ENCODE measurements around the gene AKAP7. TPM values are rescaled to one million over a fixed set of nuclear protein-coding genes. Genes with fewer than 3 reads are reported as not detected.
"Not testable (repeated sequence)": the region's sequence is repeated elsewhere in the genome, so short reads cannot be mapped to it uniquely, and the experiment has no call there.

Gene AKAP7
- polyA plus RNA-seq, 1 of the 3 experiments (the other 2 are of a cell fraction) = 0.58 TPM

DNA sequence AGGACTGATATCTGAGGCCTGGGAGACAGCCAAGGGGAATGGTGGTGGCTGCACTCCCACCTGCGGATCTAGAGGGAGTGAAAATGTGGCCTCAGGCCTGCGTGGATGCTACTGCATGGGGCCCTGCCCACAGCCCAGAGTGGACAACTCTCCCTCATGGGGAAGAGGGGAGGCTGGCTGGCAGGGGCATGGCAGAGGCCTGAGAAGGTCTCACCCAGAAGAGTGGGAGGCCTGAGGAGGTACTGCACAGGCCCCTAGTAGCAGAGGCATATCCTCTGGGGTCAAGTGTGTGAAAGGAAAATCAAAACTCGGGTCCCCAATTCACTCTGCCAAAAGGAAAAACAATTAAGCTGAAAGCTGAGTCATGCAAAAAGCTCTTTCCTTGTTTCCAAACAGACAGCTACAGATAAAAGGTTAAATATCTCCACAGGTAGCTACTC lies 158.2 kb downstream of the AKAP7 start:
- Histone ChIP-seq H3K4me3 (ENCODE audit: low read depth in 2 of 2, low read length in 1 of 2) (no peak overlapping the region), H3K27me3 (ENCODE audit: insufficient read depth) (peaks cover 11% of the 10 kb centered on the region; the same call in 1 of the 2 replicates), H3K79me2 (ENCODE audit: insufficient read depth) (no peaks in the 10 kb centered on the region), H3K27ac (ENCODE audit: low read depth in 2 of 2, low read length in 1 of 2) (no peak overlapping the region), H3K4me1 (ENCODE audit: control insufficient read depth in 1 of 2, insufficient read depth in 2 of 2, low read depth in 1 of 2, low read length in 1 of 2) (no peaks in the 10 kb centered on the region), H3K36me3 (replicated peaks in 1 of 2; ENCODE audit: control insufficient read depth in 1 of 2, insufficient read depth in 2 of 2, low read length in 1 of 2) (no peaks in the 10 kb centered on the region), H3K9ac (no peak overlapping the region), H3F3A (replicated peaks; ENCODE audit: insufficient read depth) (no peaks in the 10 kb centered on the region), H3K9me2 (no peaks in the 10 kb centered on the region), H3K4me2 (no peak overlapping the region), H2AFZ (ENCODE audit: low read depth) (no peak overlapping the region), H3K9me3 (no peaks in the 10 kb centered on the region), H4K20me1 (ENCODE audit: insufficient read depth) (no peaks in the 10 kb centered on the region)
- POLR2A ChIA-PET = no interaction called here
- TF ChIP-seq YY1 (IDR thresholded peaks at IDR 0.05; ENCODE audit: low read depth) (no peak), EP300 (IDR thresholded peaks at IDR 0.05; ENCODE audit: borderline replicate concordance in 1 of 2, low read depth in 1 of 2, low read length in 1 of 2) (no peak), GABPA (IDR thresholded peaks at IDR 0.05; ENCODE audit: low read depth) (no peak), TEAD4 (IDR thresholded peaks at IDR 0.05; ENCODE audit: borderline replicate concordance, insufficient read depth) (no peak), RAD21 (IDR thresholded peaks at IDR 0.05; ENCODE audit: low read length) (no peak), MEF2A (IDR thresholded peaks at IDR 0.05; ENCODE audit: borderline replicate concordance, low read depth) (no peak)
- TF ChIP-seq, protein P1, sequence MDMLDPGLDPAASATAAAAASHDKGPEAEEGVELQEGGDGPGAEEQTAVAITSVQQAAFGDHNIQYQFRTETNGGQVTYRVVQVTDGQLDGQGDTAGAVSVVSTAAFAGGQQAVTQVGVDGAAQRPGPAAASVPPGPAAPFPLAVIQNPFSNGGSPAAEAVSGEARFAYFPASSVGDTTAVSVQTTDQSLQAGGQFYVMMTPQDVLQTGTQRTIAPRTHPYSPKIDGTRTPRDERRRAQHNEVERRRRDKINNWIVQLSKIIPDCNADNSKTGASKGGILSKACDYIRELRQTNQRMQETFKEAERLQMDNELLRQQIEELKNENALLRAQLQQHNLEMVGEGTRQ (IDR thresholded peaks at IDR 0.05; ENCODE audit: borderline replicate concordance, low read depth, low read length) = no peak
- no peak for DNase-seq
- CTCF ChIA-PET = no interaction called here
- WGBS (ENCODE audit: low lambda C conversion rate) = 17% methylated on average over 3 of the region's 3 CpGs

DNA sequence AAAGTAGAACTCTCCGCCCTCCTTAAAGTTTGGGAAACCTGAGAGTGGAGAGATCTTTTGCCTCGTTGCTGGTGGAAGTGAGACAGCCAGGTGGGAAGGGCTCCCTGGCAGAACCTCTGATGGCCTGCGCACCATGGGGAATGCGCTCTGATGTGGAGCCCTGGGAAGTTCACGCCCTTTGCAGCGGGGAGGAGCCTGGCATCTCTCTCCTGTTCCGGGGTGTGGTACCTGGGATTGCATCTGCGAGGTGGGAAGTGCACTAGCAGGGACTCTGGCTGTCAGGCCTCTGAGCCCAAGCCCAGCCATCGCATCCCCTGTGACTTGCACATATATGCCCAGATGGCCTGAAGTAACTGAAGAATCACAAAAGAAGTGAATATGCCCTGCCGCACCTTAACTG lies 159.8 kb downstream of the AKAP7 start:
- 20% methylated on average over 8 of the region's 10 CpGs for WGBS (ENCODE audit: low lambda C conversion rate)
- no peak overlapping the region for H3K27ac ChIP-seq (ENCODE audit: low read depth in 2 of 2, low read length in 1 of 2)
- H3K4me2 ChIP-seq = no peak overlapping the region

DNA sequence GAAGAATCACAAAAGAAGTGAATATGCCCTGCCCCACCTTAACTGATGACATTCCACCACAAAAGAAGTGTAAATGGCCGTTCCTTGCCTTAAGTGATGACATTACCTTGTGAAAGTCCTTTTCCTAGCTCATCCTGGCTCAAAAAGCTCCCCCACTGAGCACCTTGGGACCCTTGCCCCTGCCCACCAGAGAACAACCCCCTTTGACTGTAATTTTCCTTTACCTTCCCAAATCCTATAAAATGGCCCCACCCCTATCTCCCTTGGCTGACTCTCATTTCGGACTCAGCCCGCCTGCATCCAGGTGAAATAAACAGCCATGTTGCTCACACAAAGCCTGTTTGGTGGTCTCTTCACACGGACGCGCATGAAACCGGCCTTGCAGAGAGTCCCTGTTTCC lies 165.6 kb downstream of the AKAP7 start:
- H3K9me3 ChIP-seq; H3K4me3 ChIP-seq (ENCODE audit: low read depth in 2 of 2, low read length in 1 of 2); H2AFZ ChIP-seq (ENCODE audit: low read depth); H3K9me2 ChIP-seq; H3K79me2 ChIP-seq (ENCODE audit: insufficient read depth); H3K4me1 ChIP-seq (ENCODE audit: control insufficient read depth in 1 of 2, insufficient read depth in 2 of 2, low read depth in 1 of 2, low read length in 1 of 2); H3F3A ChIP-seq (replicated peaks; ENCODE audit: insufficient read depth); DNase-seq; H3K36me3 ChIP-seq (replicated peaks in 1 of 2; ENCODE audit: control insufficient read depth in 1 of 2, insufficient read depth in 2 of 2, low read length in 1 of 2); CTCF ChIA-PET; H4K20me1 ChIP-seq (ENCODE audit: insufficient read depth); POLR2A ChIA-PET; H3K27ac ChIP-seq (ENCODE audit: low read depth in 2 of 2, low read length in 1 of 2); H3K4me2 ChIP-seq; H3K27me3 ChIP-seq (ENCODE audit: insufficient read depth); H3K9ac ChIP-seq: not testable (repeated sequence)
- WGBS (ENCODE audit: low lambda C conversion rate) = 28% methylated on average over 7 of the region's 7 CpGs

More for the DNA sequence above, 159.8 kb downstream of the AKAP7 start:
- no peak overlapping the region for H3K4me3 ChIP-seq (ENCODE audit: low read depth in 2 of 2, low read length in 1 of 2)
- H3K27me3 ChIP-seq (ENCODE audit: insufficient read depth) = peaks cover 11% of the 10 kb centered on the region; the same call in 1 of the 2 replicates
- no peaks in the 10 kb centered on the region for H3K9me2 ChIP-seq
- TF ChIP-seq, protein P2, sequence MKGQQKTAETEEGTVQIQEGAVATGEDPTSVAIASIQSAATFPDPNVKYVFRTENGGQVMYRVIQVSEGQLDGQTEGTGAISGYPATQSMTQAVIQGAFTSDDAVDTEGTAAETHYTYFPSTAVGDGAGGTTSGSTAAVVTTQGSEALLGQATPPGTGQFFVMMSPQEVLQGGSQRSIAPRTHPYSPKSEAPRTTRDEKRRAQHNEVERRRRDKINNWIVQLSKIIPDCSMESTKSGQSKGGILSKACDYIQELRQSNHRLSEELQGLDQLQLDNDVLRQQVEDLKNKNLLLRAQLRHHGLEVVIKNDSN (IDR thresholded peaks at IDR 0.05; ENCODE audit: borderline replicate concordance, low read depth) = no peak
- TF ChIP-seq EP300 (IDR thresholded peaks at IDR 0.05; ENCODE audit: borderline replicate concordance in 1 of 2, low read depth in 1 of 2, low read length in 1 of 2) = no peak
- TF ChIP-seq RAD21 (IDR thresholded peaks at IDR 0.05; ENCODE audit: low read length) = no peak
- no peak for TF ChIP-seq RFX5 (IDR thresholded peaks at IDR 0.05; ENCODE audit: low read length)
- no peak for TF ChIP-seq GATA2 (CRISPR knock-in tag; IDR thresholded peaks at IDR 0.05)
- no peak for TF ChIP-seq FOSL2 (IDR thresholded peaks at IDR 0.05; ENCODE audit: borderline replicate concordance, low read depth)
- TF ChIP-seq, protein P3, sequence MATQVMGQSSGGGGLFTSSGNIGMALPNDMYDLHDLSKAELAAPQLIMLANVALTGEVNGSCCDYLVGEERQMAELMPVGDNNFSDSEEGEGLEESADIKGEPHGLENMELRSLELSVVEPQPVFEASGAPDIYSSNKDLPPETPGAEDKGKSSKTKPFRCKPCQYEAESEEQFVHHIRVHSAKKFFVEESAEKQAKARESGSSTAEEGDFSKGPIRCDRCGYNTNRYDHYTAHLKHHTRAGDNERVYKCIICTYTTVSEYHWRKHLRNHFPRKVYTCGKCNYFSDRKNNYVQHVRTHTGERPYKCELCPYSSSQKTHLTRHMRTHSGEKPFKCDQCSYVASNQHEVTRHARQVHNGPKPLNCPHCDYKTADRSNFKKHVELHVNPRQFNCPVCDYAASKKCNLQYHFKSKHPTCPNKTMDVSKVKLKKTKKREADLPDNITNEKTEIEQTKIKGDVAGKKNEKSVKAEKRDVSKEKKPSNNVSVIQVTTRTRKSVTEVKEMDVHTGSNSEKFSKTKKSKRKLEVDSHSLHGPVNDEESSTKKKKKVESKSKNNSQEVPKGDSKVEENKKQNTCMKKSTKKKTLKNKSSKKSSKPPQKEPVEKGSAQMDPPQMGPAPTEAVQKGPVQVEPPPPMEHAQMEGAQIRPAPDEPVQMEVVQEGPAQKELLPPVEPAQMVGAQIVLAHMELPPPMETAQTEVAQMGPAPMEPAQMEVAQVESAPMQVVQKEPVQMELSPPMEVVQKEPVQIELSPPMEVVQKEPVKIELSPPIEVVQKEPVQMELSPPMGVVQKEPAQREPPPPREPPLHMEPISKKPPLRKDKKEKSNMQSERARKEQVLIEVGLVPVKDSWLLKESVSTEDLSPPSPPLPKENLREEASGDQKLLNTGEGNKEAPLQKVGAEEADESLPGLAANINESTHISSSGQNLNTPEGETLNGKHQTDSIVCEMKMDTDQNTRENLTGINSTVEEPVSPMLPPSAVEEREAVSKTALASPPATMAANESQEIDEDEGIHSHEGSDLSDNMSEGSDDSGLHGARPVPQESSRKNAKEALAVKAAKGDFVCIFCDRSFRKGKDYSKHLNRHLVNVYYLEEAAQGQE (IDR thresholded peaks at IDR 0.05; ENCODE audit: low read depth, low read length) = no peak
- TF ChIP-seq NFIC (IDR thresholded peaks at IDR 0.05; ENCODE audit: borderline replicate concordance) = no peak
- TF ChIP-seq ELF1 (IDR thresholded peaks at IDR 0.05) = no peak
- TF ChIP-seq TCF12 (IDR thresholded peaks at IDR 0.05) = no peak
- no peaks in the 10 kb centered on the region for H3K79me2 ChIP-seq (ENCODE audit: insufficient read depth)
- no peaks in the 10 kb centered on the region for H3K4me1 ChIP-seq (ENCODE audit: control insufficient read depth in 1 of 2, insufficient read depth in 2 of 2, low read depth in 1 of 2, low read length in 1 of 2)
- no peak overlapping the region for H3K9ac ChIP-seq
- H3F3A ChIP-seq (replicated peaks; ENCODE audit: insufficient read depth) = no peaks in the 10 kb centered on the region
- H3K36me3 ChIP-seq (replicated peaks in 1 of 2; ENCODE audit: control insufficient read depth in 1 of 2, insufficient read depth in 2 of 2, low read length in 1 of 2) = no peaks in the 10 kb centered on the region
- no peaks in the 10 kb centered on the region for H3K9me3 ChIP-seq
- no peaks in the 10 kb centered on the region for H4K20me1 ChIP-seq (ENCODE audit: insufficient read depth)
- H2AFZ ChIP-seq (ENCODE audit: low read depth) = no peak overlapping the region
- CTCF ChIA-PET = no interaction called here
- POLR2A ChIA-PET = no interaction called here
- no peak for DNase-seq
